Nephron progenitor cell (in vitro differentiated cells): ENCODE results near the gene LEAP2.

Experiments used
- DNase-seq: peaks from one replicate; pipeline ENCODE4 v3.0.0; 2021
- H3K27ac Mint-ChIP-seq: 2 replicates; pipeline ENCODE4 v1.8.0; 2021; ENCODE audit warnings: mild to moderate bottlenecking, moderate library complexity, mixed read lengths
- H3K27me3 Mint-ChIP-seq: 2 replicates; pipeline ENCODE4 v1.8.0; 2021; ENCODE audit warnings: mild to moderate bottlenecking, low read depth, mixed read lengths; ENCODE audit not compliant: poor library complexity
- H3K36me3 Mint-ChIP-seq: 2 replicates; pipeline ENCODE4 v1.8.0; 2021; ENCODE audit warnings: low read depth, mixed read lengths
- H3K4me1 Mint-ChIP-seq: 2 replicates; pipeline ENCODE4 v1.8.0; 2021; ENCODE audit warnings: mixed read lengths
- H3K4me3 Mint-ChIP-seq: 2 replicates; pipeline ENCODE4 v1.8.0; 2021; ENCODE audit warnings: mild to moderate bottlenecking, moderate library complexity, mixed read lengths
- H3K9me3 Mint-ChIP-seq: 2 replicates; pipeline ENCODE4 v1.8.0; 2021; ENCODE audit warnings: mild to moderate bottlenecking, moderate library complexity, mixed read lengths
- CTCF ChIP-seq: fragments of 200-600 bp; sonication (generic); IDR thresholded peaks from 2 replicates; pipeline ENCODE4 v1.5.0; 2021; ENCODE audit warnings: antibody characterized with exemption

The LEAP2 gene

DNA sequence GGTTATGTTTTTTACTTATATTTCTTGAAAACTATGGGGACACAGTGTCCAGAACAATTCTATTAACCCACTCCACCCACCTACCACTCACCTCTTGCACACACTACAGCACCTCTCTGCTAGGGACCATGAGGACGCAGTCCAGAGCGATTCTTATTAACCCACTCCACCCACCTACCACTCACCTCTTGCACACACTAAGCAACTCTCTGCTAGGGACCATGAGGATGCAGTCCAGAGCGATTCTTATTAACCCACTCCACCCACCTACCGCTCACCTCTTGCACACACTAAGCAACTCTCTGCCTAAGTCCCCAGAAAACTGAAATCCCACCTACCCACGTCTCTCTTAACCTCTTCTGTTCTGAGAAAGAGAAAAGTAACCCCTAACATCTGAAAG, 40.9 kb upstream of the LEAP2 start:
- Mint-ChIP-seq H3K27me3 (peaks cover 53% of the 10 kb centered on the region), H3K27ac (no peak overlapping the region), H3K9me3 (no peaks in the 10 kb centered on the region), H3K4me3 (peak overlapping the region; percentile 35), H3K4me1 (peaks cover 14% of the 10 kb centered on the region), H3K36me3 (no peaks in the 10 kb centered on the region)
- TF ChIP-seq CTCF = no peak
- DNase-seq = no peak

GRCh38 chr5:132834057-132834456, 39.4 kb upstream of the LEAP2 start:
- DNase-seq = no peak

DNA sequence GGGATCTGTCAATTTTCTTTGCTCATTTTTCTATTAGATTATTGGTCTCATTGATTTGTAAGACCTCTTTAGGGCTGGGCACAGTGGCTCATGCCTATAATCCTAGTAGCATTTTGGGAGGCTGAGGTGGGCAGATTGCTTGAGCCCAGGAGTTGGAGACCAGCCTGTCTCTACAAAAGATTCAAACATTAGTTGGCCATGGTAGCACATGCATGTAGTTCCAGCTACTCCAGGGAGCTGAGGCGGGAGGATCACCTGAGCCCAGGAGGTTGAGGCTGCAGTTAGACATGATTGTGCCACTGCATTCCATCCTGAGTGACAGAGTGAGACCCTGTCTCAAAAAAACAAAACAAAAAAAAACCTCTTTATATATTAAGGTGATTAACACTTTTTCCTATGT, 36.6 kb upstream of the LEAP2 start:
- no peak overlapping the region for H3K4me3 Mint-ChIP-seq
- no peaks in the 10 kb centered on the region for H3K9me3 Mint-ChIP-seq
- H3K27me3 Mint-ChIP-seq = peaks cover 17% of the 10 kb centered on the region
- H3K27ac Mint-ChIP-seq = no peak overlapping the region
- no peak for DNase-seq
- peaks cover 33% of the 10 kb centered on the region for H3K4me1 Mint-ChIP-seq
- no peak for TF ChIP-seq CTCF
- no peaks in the 10 kb centered on the region for H3K36me3 Mint-ChIP-seq

More at GRCh38 chr5:132834057-132834456, 39.4 kb upstream of the LEAP2 start:
- H3K4me1 Mint-ChIP-seq = peaks cover 28% of the 10 kb centered on the region
- no peak overlapping the region for H3K4me3 Mint-ChIP-seq
- H3K27ac Mint-ChIP-seq = no peak overlapping the region
- no peaks in the 10 kb centered on the region for H3K9me3 Mint-ChIP-seq
- no peaks in the 10 kb centered on the region for H3K36me3 Mint-ChIP-seq
- no peak for TF ChIP-seq CTCF
- peaks cover 39% of the 10 kb centered on the region for H3K27me3 Mint-ChIP-seq

GRCh38 chr5:132837868-132838267, 35.6 kb upstream of the LEAP2 start:
- H3K4me1 Mint-ChIP-seq = peaks cover 33% of the 10 kb centered on the region
- H3K4me3 Mint-ChIP-seq = no peak overlapping the region
- no peak for DNase-seq
- H3K36me3 Mint-ChIP-seq = no peaks in the 10 kb centered on the region
- H3K9me3 Mint-ChIP-seq = no peaks in the 10 kb centered on the region
- H3K27ac Mint-ChIP-seq = no peak overlapping the region
- no peak for TF ChIP-seq CTCF
- peaks cover 10% of the 10 kb centered on the region for H3K27me3 Mint-ChIP-seq

DNA sequence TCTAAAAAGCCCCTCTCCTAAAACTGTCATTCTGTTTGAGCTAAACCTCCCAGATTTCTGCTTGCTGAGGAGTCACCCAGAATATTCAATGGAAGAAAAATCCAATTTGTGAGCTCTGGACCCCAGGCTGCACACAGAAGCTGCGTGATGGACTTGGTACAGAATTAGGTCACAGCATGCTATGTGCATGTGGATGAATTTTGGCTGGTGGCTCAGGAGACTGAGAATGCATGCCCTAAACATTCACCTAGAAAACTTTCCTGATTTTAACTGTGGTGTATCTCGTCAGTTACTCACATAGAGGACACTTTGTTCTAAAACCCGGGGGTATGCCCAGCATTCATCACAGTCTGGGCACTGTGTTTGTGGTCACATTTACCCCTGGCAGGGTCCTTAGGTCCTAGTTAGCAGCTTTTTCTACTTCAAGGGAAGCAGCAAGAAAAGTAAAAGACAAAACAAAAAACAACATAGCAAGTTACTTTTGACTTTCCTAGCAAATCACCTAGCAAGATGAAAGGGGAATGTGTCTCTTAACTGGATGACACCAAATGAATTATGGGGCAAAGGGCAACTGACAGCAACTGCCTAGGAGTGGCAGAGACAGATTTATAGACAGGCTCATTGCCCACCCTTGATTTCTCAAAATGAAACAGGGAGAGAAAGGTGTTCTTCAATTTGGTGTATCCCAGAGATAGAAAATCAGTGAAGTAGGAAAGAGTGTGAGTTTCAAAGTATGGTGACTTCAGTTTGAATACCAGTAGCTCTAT, 34.8 kb upstream of the LEAP2 start:
- Mint-ChIP-seq H3K4me3 (no peak overlapping the region), H3K4me1 (peaks cover 33% of the 10 kb centered on the region), H3K27ac (no peak overlapping the region), H3K36me3 (no peaks in the 10 kb centered on the region), H3K9me3 (no peaks in the 10 kb centered on the region), H3K27me3 (peaks cover 6% of the 10 kb centered on the region)
- no peak for DNase-seq
- TF ChIP-seq CTCF = no peak
